ENCODE results near the gene RNF13. TPM values are rescaled to one million over a fixed set of nuclear protein-coding genes. Genes with fewer than 3 reads are reported as not detected.

Gene RNF13
- total RNA-seq, 1 experiment from 2014 or later = 28.9 TPM

GRCh38 chr3:149964291-149964690, 151.3 kb downstream of the RNF13 start:
- ATAC-seq = no peak
- H3K4me1 Mint-ChIP-seq = peaks cover 48% of the 10 kb centered on the region
- H3K27ac Mint-ChIP-seq = 0 out of 2 replicates have a peak overlapping the region, but pooled peaks have one; percentile 33

GRCh38 chr3:149965278-149965677, 152.3 kb downstream of the RNF13 start:
- ATAC-seq (no peak), DNase-seq (ENCODE audit: low spot score) (no peak)
- ChIA-PET CTCF (interaction anchor here (1.5 to 4.0 kb wide), 3 partner anchors 61 to 245 kb away, joined by 3 to 38 read pairs (median 13); no protein-coding TSS in a partner anchor), POLR2A (no interaction called here)
- Mint-ChIP-seq H3K27ac (peak overlapping the region; percentile 74; the same call in 1 of the 2 replicates), H3K36me3 (peaks cover 42% of the 10 kb centered on the region), H3K4me1 (peaks cover 48% of the 10 kb centered on the region), H3K9me3 (no peaks in the 10 kb centered on the region), H3K27me3 (ENCODE audit: low read depth) (no peaks in the 10 kb centered on the region; the same call in 1 of the 2 replicates), H3K4me3 (no peak overlapping the region)
- no peak for TF ChIP-seq MXD4 (CRISPR knock-in tag; IDR thresholded peaks at IDR 0.05; ENCODE audit: borderline replicate concordance)
- TF ChIP-seq IRF2 (CRISPR knock-in tag; IDR thresholded peaks at IDR 0.05; ENCODE audit: borderline replicate concordance, low read depth) = no peak
- TF ChIP-seq AR (CRISPR knock-in tag; IDR thresholded peaks at IDR 0.05) = no peak
- no peak for TF ChIP-seq ZNF416 (CRISPR knock-in tag; IDR thresholded peaks at IDR 0.05)
- TF ChIP-seq NFE2L1 (CRISPR knock-in tag; IDR thresholded peaks at IDR 0.05) = no peak

More at GRCh38 chr3:149964291-149964690, 151.3 kb downstream of the RNF13 start:
- Mint-ChIP-seq H3K36me3 (peaks cover 46% of the 10 kb centered on the region), H3K4me3 (no peak overlapping the region), H3K27me3 (ENCODE audit: low read depth) (no peaks in the 10 kb centered on the region), H3K9me3 (no peaks in the 10 kb centered on the region)
- POLR2A ChIA-PET = interaction anchor here (1.0 kb wide), 1 partner anchor 220 kb away, joined by 3 read pairs; no protein-coding TSS in a partner anchor
- no peak for TF ChIP-seq ZNF317 (CRISPR knock-in tag; IDR thresholded peaks at IDR 0.05; ENCODE audit: borderline replicate concordance, low read depth)
- CTCF ChIA-PET = no interaction called here
- no peak for DNase-seq (ENCODE audit: low spot score)

DNA sequence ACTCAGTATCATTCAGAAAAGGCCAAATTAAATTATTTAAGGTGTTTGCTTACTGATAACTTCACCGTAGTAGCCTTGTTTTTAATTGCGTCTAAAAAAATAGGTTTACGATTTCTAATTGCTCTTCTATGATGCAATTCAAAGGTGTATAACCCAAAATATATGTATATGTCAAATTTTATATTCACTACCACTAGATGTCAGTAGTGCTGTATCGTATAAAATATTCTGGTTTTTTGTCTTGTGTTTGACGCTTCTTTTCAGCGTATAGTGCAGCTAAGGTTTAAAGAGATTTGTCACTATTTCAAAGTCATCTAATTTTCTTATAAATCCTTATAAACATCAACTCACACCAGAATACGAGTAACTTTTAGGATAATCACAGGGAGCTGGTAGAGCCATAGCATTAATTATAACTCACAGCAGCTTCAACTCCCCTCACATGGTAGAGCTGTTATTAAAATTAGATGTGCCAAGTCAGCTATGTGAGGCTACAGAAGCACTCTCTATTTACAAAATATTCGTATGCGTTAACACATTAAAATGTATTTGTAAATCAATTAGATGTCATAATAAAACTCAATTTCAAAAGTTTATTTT, 154.2 kb downstream of the RNF13 start:
- ATAC-seq = no peak
- ChIA-PET CTCF (interaction anchor here (0.8 to 4.0 kb wide), 16 partner anchors 9 to 261 kb away, joined by 3 to 38 read pairs (median 4); no protein-coding TSS in a partner anchor), POLR2A (interaction anchor here (1.2 kb wide), 1 partner anchor 309 kb away, joined by 3 read pairs; the partner anchor contains the start of gene WWTR1)
- no peak for DNase-seq (ENCODE audit: low spot score)
- Mint-ChIP-seq H3K36me3 (peaks cover 37% of the 10 kb centered on the region), H3K4me3 (peak overlapping the region; percentile 91), H3K9me3 (no peaks in the 10 kb centered on the region), H3K4me1 (peaks cover 54% of the 10 kb centered on the region), H3K27me3 (ENCODE audit: low read depth) (no peaks in the 10 kb centered on the region; the same call in 1 of the 2 replicates), H3K27ac (peak overlapping the region; percentile 76)
- no peak for TF ChIP-seq ATF3 (CRISPR knock-in tag; conservative IDR thresholded peaks at IDR 0.05)
- TF ChIP-seq NR1H2 (CRISPR knock-in tag; IDR thresholded peaks at IDR 0.05) = no peak
- TF ChIP-seq ZNF671 (CRISPR knock-in tag; IDR thresholded peaks at IDR 0.05) = no peak

DNA sequence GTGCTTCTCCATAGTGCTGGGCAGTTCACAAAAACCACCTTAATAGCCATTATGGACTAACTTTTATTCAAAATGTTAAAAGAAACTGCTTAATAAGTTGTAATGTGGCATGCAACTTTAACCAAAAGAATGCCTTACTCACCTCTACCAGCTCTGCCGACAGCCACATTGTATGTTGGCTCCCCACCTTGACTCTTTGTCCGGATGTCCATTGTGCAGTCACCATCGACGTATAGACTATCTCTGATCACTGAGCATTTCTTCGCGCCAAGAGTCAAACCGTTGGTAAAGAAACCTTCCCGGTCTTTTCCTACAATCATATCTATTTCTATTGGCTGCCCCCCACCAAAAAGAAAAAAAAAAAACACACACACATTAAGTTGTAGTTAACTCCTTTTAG, 155.2 kb downstream of the RNF13 start:
- POLR2A ChIA-PET = interaction anchor here (0.6 kb wide), 1 partner anchor 133 kb away, joined by 6 read pairs; no protein-coding TSS in a partner anchor
- CTCF ChIA-PET = interaction anchor here (1.5 to 4.0 kb wide), 4 partner anchors 8 to 216 kb away, joined by 5 to 38 read pairs (median 8); no protein-coding TSS in a partner anchor
- peaks cover 37% of the 10 kb centered on the region for H3K36me3 Mint-ChIP-seq
- TF ChIP-seq USF1 (CRISPR knock-in tag; IDR thresholded peaks at IDR 0.05) (no peak), SOX15 (CRISPR knock-in tag; IDR thresholded peaks at IDR 0.05) (no peak), CDX4 (CRISPR knock-in tag; IDR thresholded peaks at IDR 0.05; ENCODE audit: borderline replicate concordance) (no peak), ZNF138 (CRISPR knock-in tag; conservative IDR thresholded peaks at IDR 0.05) (no peak), ESRRA (CRISPR knock-in tag; IDR thresholded peaks at IDR 0.05; ENCODE audit: borderline replicate concordance) (no peak), IRF1 (CRISPR knock-in tag; IDR thresholded peaks at IDR 0.05) (no peak), CREB1 (CRISPR knock-in tag; IDR thresholded peaks at IDR 0.05) (no peak), SP1 (CRISPR knock-in tag; conservative IDR thresholded peaks at IDR 0.05) (no peak), ATF3 (CRISPR knock-in tag; conservative IDR thresholded peaks at IDR 0.05) (no peak), ATF1 (CRISPR knock-in tag; IDR thresholded peaks at IDR 0.05) (no peak), MYBL2 (CRISPR knock-in tag; IDR thresholded peaks at IDR 0.05) (no peak)
- TF ChIP-seq, protein P1, sequence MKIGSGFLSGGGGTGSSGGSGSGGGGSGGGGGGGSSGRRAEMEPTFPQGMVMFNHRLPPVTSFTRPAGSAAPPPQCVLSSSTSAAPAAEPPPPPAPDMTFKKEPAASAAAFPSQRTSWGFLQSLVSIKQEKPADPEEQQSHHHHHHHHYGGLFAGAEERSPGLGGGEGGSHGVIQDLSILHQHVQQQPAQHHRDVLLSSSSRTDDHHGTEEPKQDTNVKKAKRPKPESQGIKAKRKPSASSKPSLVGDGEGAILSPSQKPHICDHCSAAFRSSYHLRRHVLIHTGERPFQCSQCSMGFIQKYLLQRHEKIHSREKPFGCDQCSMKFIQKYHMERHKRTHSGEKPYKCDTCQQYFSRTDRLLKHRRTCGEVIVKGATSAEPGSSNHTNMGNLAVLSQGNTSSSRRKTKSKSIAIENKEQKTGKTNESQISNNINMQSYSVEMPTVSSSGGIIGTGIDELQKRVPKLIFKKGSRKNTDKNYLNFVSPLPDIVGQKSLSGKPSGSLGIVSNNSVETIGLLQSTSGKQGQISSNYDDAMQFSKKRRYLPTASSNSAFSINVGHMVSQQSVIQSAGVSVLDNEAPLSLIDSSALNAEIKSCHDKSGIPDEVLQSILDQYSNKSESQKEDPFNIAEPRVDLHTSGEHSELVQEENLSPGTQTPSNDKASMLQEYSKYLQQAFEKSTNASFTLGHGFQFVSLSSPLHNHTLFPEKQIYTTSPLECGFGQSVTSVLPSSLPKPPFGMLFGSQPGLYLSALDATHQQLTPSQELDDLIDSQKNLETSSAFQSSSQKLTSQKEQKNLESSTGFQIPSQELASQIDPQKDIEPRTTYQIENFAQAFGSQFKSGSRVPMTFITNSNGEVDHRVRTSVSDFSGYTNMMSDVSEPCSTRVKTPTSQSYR (CRISPR knock-in tag; IDR thresholded peaks at IDR 0.05) = no peak

More for the DNA sequence above, 155.2 kb downstream of the RNF13 start:
- Mint-ChIP-seq H3K27me3 (ENCODE audit: low read depth) (no peaks in the 10 kb centered on the region; the same call in 1 of the 2 replicates), H3K9me3 (no peaks in the 10 kb centered on the region), H3K27ac (peak overlapping the region; percentile 80), H3K4me3 (peak overlapping the region; percentile 91), H3K4me1 (peaks cover 60% of the 10 kb centered on the region)
- DNase-seq (ENCODE audit: low spot score) (no peak), ATAC-seq (no peak)

Measured in WTC11 (cell line).